Esophagus squamous epithelium (tissue), 5 donors: ENCODE measurements around the gene HBEGF. TPM values are rescaled to one million over a fixed set of nuclear protein-coding genes. Genes with fewer than 3 reads are reported as not detected.

ENCODE experiments used
- DNase-seq: peaks from one replicate; lab custom pipeline; 2025; lab: John Stamatoyannopoulos, UW
- H3K27ac ChIP-seq, 4 donors: fragments of 200-600 bp; sonication (generic); one replicate each; pipeline ENCODE4 v1.5.1; 2016 to 2019; ENCODE audit warnings: mild to moderate bottlenecking in 1 of 4
- H3K27me3 ChIP-seq, 4 donors: fragments of 200-600 bp; sonication (generic); 1 replicate in 3 of 4; 2 replicates in 1 of 4; pipeline versions ENCODE4 v1.5.1 to v1.6.0; 2017 to 2021; ENCODE audit warnings: antibody characterized with exemption in 1 of 4
- H3K36me3 ChIP-seq, 3 donors: fragments of 200-600 bp; sonication (generic); one replicate each; pipeline ENCODE4 v1.5.1; 2016 to 2019
- H3K4me1 ChIP-seq, 3 donors: fragments of 200-600 bp; sonication (generic); one replicate each; pipeline ENCODE4 v1.5.1; 2017 to 2019
- H3K4me3 ChIP-seq, 4 donors: fragments of 200-600 bp; sonication (generic); 1 replicate in 3 of 4; 2 replicates in 1 of 4; pipeline ENCODE4 v1.5.1; 2016 to 2019; ENCODE audit warnings: mild to moderate bottlenecking in 2 of 4, moderate library complexity in 1 of 4
- H3K9me3 ChIP-seq, 3 donors: fragments of 200-600 bp; sonication (generic); one replicate each; pipeline ENCODE4 v1.5.1; 2016 to 2019
- POLR2A ChIP-seq, 4 donors: fragments of 450-650 bp; IDR thresholded peaks; one replicate each; pipeline ENCODE4 v1.6.1; 2017; ENCODE audit warnings: antibody characterized with exemption in 4 of 4, mild to moderate bottlenecking in 4 of 4, moderate library complexity in 3 of 4
- WGBS, 2 donors: methylation state at CpG; one replicate each; pipeline ENCODE4 v1.1.5; 2018; 5-methylcytosine and 5-hydroxymethylcytosine counted together
- intact Hi-C: fragments of 100-400 bp; cut with DNase I; formaldehyde crosslinking; loops from one replicate; pipeline ENCODE4 v1.15.0; 2022
- total RNA-seq, 4 donors: library from RNA; depleted of rRNA; stranded (reverse); fragments of >200 nt; gene quantifications; one replicate each; pipeline ENCODE4 v1.1.0, GENCODE V29; 2016
- TF ChIP-seq, protein P1 (sequence below), 6 experiments: fragments of 450-650 bp in 4 of 6; fragments of 200-600 bp in 2 of 6; sonication (generic) in 2 of 6; IDR thresholded peaks; one replicate each; pipeline ENCODE4 v1.5.1; 2016 to 2019; ENCODE audit warnings: antibody characterized with exemption in 6 of 6, mild to moderate bottlenecking in 4 of 6, moderate library complexity in 4 of 6
- donor health status: DM: yes; HTN: yes; CAD: no.

HBEGF gene
- total RNA-seq, 4 donors from 2014 or later, result 24.6 to 72.4 (median 42.1) TPM

DNA sequence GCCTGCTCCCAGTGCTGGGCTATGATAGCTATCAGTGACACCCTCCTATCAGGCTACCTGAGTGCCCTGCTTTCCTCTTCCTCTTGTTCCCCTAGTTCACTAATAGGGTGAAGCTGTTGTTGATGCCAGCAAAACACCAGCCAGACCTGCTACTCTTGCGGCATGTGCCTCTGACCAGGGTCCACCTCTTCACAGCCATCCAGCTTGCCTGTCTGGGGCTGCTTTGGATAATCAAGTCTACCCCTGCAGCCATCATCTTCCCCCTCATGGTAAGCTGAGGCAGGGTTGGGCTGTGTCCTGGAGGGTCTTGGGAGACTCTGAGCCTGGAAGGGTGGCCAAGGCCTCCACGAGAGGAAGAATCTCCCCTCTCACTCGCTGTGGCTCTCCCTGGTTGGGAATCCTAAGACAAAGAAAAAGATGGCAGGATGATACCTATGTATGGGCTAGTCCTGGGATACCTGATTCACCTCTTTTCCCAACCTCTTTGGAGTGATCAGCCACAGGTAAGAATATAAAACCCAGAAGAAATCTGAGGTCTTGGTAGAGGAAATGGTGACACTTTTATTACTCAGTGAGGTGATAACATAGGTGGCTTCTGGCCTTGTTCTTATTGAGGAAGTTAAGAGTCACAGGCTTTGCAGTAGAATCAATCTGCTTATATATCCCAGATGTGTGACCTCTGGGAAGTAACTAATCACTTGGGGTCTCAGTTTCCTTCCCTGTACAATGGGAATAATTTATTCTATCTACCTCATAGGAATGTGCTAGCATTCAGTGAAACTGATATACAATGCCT is 25.2 kb upstream of the HBEGF start:
- H3K4me3 ChIP-seq, result no peak overlapping the region
- no peak overlapping the region for H3K27ac ChIP-seq
- peaks cover 8 to 41% (median 9%) of the 10 kb centered on the region in 3 donors for H3K4me1 ChIP-seq
- no peaks in the 10 kb centered on the region for H3K27me3 ChIP-seq
- no peaks in the 10 kb centered on the region for H3K9me3 ChIP-seq
- no peaks in the 10 kb centered on the region for H3K36me3 ChIP-seq
- 90% methylated on average over 3 of the region's 3 CpGs; no CpG with 5 or more reads in 1 of the 2 donors for WGBS, 2 donors
- DNase-seq, result no peak
- no peak for TF ChIP-seq POLR2A (IDR thresholded peaks at IDR 0.05)
- TF ChIP-seq, protein P1, sequence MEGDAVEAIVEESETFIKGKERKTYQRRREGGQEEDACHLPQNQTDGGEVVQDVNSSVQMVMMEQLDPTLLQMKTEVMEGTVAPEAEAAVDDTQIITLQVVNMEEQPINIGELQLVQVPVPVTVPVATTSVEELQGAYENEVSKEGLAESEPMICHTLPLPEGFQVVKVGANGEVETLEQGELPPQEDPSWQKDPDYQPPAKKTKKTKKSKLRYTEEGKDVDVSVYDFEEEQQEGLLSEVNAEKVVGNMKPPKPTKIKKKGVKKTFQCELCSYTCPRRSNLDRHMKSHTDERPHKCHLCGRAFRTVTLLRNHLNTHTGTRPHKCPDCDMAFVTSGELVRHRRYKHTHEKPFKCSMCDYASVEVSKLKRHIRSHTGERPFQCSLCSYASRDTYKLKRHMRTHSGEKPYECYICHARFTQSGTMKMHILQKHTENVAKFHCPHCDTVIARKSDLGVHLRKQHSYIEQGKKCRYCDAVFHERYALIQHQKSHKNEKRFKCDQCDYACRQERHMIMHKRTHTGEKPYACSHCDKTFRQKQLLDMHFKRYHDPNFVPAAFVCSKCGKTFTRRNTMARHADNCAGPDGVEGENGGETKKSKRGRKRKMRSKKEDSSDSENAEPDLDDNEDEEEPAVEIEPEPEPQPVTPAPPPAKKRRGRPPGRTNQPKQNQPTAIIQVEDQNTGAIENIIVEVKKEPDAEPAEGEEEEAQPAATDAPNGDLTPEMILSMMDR (IDR thresholded peaks at IDR 0.05), result no peak
- intact Hi-C loops, result loop anchor here (10.0 kb wide), 1 partner anchor 263 kb away; the partner anchor contains the start of genes CD14 and TMCO6

DNA sequence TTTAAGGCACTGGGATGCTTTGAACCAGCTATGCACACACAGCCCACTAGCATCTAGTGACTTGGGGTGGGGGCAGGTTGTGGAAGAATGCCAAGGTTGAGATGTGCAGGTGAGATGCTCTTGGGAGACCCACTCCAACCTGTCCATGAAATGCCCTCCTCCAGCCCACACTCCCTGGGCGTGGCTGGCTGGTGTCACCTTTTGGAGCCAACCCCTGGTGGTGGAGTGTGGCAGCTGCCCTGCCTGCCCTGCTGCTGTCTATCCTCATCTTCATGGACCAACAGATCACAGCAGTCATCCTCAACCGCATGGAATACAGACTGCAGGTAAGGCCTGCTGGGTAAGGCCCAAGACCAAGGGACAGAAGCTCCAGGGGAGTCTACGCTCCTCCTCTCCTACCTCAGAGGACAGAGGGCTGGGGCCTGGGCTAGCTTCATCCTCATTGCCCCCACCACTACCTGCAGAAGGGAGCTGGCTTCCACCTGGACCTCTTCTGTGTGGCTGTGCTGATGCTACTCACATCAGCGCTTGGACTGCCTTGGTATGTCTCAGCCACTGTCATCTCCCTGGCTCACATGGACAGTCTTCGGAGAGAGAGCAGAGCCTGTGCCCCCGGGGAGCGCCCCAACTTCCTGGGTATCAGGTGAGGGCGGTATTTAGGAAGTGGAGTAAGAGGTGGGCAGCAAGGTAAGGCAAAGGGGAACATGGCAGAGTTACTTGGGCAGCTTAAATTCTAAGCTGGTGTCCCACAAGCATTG is 21.0 kb upstream of the HBEGF start:
- Histone ChIP-seq H3K27me3 (no peaks in the 10 kb centered on the region), H3K4me1 (peaks cover 5 to 49% (median 9%) of the 10 kb centered on the region in 3 donors), H3K4me3 (no peak overlapping the region), H3K36me3 (no peaks in the 10 kb centered on the region), H3K9me3 (no peaks in the 10 kb centered on the region), H3K27ac (peak overlapping the region in 2 of 4 donors; percentile 54 to 60)
- no peak for TF ChIP-seq POLR2A (IDR thresholded peaks at IDR 0.05)
- TF ChIP-seq, protein P1 (IDR thresholded peaks at IDR 0.05), result peak in 2 of 6 experiments; percentile 43 to 49
- no peak for DNase-seq
- 95% methylated on average over 6 of the region's 8 CpGs; no CpG with 5 or more reads in 1 of the 2 donors for WGBS, 2 donors
- intact Hi-C loops, result no loop called here

DNA sequence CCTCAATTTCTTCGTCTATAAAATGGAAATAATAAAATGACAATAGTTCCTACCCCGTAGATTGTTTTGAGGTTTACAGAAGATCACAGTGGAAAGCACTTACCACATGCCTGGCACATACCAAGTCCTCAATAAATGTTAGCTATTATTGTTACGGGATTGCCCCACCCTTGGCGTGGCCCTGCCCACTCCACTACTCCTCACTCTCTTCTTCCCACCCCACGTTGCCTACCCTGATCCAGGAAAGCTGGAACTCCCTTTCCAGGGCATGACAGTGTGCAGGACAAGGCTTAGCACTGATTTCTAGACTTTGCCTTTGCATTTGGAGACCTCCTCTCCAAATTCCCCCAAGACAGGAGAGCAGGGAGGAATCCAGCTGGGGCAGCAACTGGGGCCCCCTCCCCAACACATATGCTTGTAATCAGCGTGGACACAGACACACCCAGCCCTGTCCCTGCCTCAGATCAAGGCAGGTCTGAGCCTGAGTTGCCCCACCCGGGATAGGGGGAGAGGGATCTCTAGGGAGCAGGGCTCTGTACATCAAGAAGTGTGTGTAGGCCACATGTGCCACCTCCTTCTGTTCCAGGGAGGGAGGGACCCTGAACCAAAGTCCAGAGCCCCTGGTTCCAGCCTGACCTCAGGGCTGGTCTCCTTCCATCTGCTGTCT is 20.3 kb upstream of the HBEGF start:
- peak overlapping the region in 3 of 4 donors; percentile 46 to 60 (median 54) for H3K27ac ChIP-seq

DNA sequence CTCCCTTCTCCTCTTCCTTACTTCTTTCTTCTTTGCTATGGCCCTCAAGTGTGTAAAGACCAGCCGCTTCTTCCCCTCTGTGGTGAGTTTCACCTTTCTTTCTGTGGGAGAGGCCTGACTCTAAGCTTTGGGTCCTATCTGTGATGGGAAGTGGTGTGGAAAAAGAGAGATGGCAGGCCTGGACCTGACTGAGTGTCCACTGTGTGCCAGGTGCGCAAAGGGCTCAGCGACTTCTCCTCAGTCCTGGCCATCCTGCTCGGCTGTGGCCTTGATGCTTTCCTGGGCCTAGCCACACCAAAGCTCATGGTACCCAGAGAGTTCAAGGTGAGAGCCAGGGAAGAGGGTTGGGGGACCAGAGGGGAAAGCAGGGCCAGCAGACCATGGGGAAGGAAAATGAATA is 19.5 kb upstream of the HBEGF start:
- 87 to 95% methylated on average over 3 to 4 of the region's 4 CpGs for WGBS, 2 donors
- Histone ChIP-seq H3K27me3 (no peaks in the 10 kb centered on the region), H3K4me1 (peaks cover 5 to 45% (median 9%) of the 10 kb centered on the region in 3 donors), H3K27ac (peak overlapping the region in 1 of 4 donors; percentile 54), H3K4me3 (no peak overlapping the region), H3K9me3 (no peaks in the 10 kb centered on the region), H3K36me3 (no peaks in the 10 kb centered on the region)
- DNase-seq, result no peak
- intact Hi-C loops, result no loop called here
- TF ChIP-seq POLR2A (IDR thresholded peaks at IDR 0.05), result no peak
- TF ChIP-seq, protein P1 (IDR thresholded peaks at IDR 0.05), result no peak

More for the DNA sequence above, 20.3 kb upstream of the HBEGF start:
- no peaks in the 10 kb centered on the region for H3K9me3 ChIP-seq
- intact Hi-C loops, result no loop called here
- no peaks in the 10 kb centered on the region for H3K27me3 ChIP-seq
- peaks cover 5 to 45% (median 9%) of the 10 kb centered on the region in 3 donors for H3K4me1 ChIP-seq
- TF ChIP-seq, protein P1 (IDR thresholded peaks at IDR 0.05), result no peak
- TF ChIP-seq POLR2A (IDR thresholded peaks at IDR 0.05), result no peak
- WGBS, 2 donors, result 62 to 73% methylated on average over 5 to 7 of the region's 7 CpGs
- H3K36me3 ChIP-seq, result no peaks in the 10 kb centered on the region
- DNase-seq, result no peak
- no peak overlapping the region for H3K4me3 ChIP-seq
